Body of pancreas (tissue), 4 donors: Measurements from ENCODE around the gene ERBB4. TPM values are rescaled to one million over a fixed set of nuclear protein-coding genes. Genes with fewer than 3 reads are reported as not detected.

Experiments used
- ATAC-seq: fragments of 150-250 bp; one replicate; pipeline ENCODE4 v1.9.1; 2016
- DNase-seq, 4 donors: peaks; one replicate each; pipeline ENCODE4 v3.0.0-alpha.2; 2019
- H3K27ac ChIP-seq, 4 donors: fragments of 200-600 bp; sonication (generic); 1 replicate in 3 of 4; 2 replicates in 1 of 4; pipeline versions ENCODE4 v1.5.1 to v1.6.1; 2016 to 2019; ENCODE audit warnings: mild to moderate bottlenecking in 1 of 4, mixed read lengths in 1 of 4, moderate library complexity in 1 of 4
- H3K27me3 ChIP-seq, 2 donors: fragments of 200-600 bp; sonication (generic); one replicate each; pipeline ENCODE4 v1.6.0; 2016; ENCODE audit warnings: mild to moderate bottlenecking in 1 of 2
- H3K36me3 ChIP-seq, 2 donors: fragments of 200-600 bp; sonication (generic); replicated peaks in 1 of 2; 2 replicates each; pipeline ENCODE4 v1.5.1; 2016; ENCODE audit warnings: low read depth in 2 of 2; ENCODE audit not compliant: insufficient read depth in 1 of 2
- H3K4me1 ChIP-seq: fragments of 200-600 bp; sonication (generic); one replicate; pipeline ENCODE4 v1.6.0; 2016
- H3K4me3 ChIP-seq, 2 donors: fragments of 200-600 bp; sonication (generic); 1 replicate in 1 of 2; 2 replicates in 1 of 2; pipeline ENCODE4 v1.5.1; 2016 to 2019
- H3K9me3 ChIP-seq, 3 donors: fragments of 200-600 bp; sonication (generic); 1 replicate in 2 of 3; 2 replicates in 1 of 3; pipeline ENCODE4 v1.5.1; 2016
- POLR2A ChIP-seq, 3 donors: fragments of 450-650 bp; IDR thresholded peaks; one replicate each; pipeline ENCODE4 v1.6.1; 2016; ENCODE audit warnings: antibody characterized with exemption in 3 of 3, mild to moderate bottlenecking in 2 of 3
- WGBS, 2 donors: methylation state at CpG; one replicate each; pipeline ENCODE4 v1.1.5; 2017; 5-methylcytosine and 5-hydroxymethylcytosine counted together
- intact Hi-C: fragments of 100-400 bp; cut with DNase I; formaldehyde crosslinking; loops from one replicate; pipeline ENCODE4 v1.15.1; 2023
- total RNA-seq, 2 donors: library from RNA; depleted of rRNA; stranded (reverse); fragments of >200 nt; gene quantifications; one replicate each; pipeline ENCODE4 v1.1.0, GENCODE V29; 2016
- TF ChIP-seq, protein P1 (sequence below), 7 experiments: fragments of 450-650 bp in 4 of 7; fragments of 200-600 bp in 3 of 7; sonication (generic) in 3 of 7; IDR thresholded peaks; one replicate each; pipeline ENCODE4 v1.5.1; 2016 to 2019; ENCODE audit warnings: antibody characterized with exemption in 7 of 7

The ERBB4 gene
- total RNA-seq, 2 donors from 2014 or later = 1.6 to 4.4 TPM

DNA sequence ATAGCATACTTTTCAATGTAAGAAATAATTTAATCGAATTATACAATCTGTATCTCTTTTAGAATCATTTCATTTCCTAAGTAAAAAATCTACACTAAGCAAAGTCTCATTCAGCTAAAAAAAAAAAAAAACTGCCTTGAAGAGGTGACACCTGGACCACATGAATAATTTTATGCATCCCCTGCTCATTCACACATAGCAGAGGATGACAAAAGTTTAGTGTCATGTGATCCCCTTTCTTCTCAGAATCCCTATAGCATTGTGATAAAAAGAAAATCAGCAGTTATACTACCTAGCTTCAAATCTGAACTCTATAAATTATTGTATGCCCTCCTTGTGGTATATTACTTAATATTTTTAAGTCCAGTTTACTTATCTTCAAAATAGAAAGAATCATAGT lies 603.8 kb downstream of the ERBB4 start:
- WGBS, 2 donors = 43 to 48% methylated on average over 1 of the region's 1 CpG
- Histone ChIP-seq H3K4me3 (no peak overlapping the region), H3K27ac (no peak overlapping the region), H3K9me3 (no peaks in the 10 kb centered on the region), H3K27me3 (no peaks in the 10 kb centered on the region), H3K4me1 (no peaks in the 10 kb centered on the region), H3K36me3 (no peaks in the 10 kb centered on the region)
- no peak for TF ChIP-seq POLR2A (IDR thresholded peaks at IDR 0.05)
- TF ChIP-seq, protein P1, sequence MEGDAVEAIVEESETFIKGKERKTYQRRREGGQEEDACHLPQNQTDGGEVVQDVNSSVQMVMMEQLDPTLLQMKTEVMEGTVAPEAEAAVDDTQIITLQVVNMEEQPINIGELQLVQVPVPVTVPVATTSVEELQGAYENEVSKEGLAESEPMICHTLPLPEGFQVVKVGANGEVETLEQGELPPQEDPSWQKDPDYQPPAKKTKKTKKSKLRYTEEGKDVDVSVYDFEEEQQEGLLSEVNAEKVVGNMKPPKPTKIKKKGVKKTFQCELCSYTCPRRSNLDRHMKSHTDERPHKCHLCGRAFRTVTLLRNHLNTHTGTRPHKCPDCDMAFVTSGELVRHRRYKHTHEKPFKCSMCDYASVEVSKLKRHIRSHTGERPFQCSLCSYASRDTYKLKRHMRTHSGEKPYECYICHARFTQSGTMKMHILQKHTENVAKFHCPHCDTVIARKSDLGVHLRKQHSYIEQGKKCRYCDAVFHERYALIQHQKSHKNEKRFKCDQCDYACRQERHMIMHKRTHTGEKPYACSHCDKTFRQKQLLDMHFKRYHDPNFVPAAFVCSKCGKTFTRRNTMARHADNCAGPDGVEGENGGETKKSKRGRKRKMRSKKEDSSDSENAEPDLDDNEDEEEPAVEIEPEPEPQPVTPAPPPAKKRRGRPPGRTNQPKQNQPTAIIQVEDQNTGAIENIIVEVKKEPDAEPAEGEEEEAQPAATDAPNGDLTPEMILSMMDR (IDR thresholded peaks at IDR 0.05) = no peak
- intact Hi-C loops = no loop called here
- no peak for ATAC-seq
- no peak for DNase-seq

DNA sequence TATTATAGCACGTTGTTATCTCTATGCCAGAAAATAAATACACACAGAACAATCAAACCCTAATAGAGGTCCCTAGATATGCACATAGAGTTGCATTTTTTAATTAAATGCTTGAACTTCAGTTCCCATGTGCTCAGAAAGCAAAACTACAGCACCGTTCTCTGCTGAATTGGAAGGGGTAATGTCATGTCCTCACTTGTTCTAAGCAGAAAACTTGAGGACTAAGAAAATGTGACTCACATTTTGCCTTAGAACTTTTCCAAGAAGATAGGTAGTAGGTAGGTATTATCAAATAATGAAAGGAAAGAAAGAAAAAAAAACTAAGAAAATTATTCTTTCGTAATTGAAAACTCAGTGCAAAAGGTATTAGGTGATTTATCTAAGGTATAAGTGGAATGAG lies 607.3 kb downstream of the ERBB4 start:
- ATAC-seq (no peak), DNase-seq (no peak)
- H3K4me3 ChIP-seq = no peak overlapping the region
- no peak for TF ChIP-seq POLR2A (IDR thresholded peaks at IDR 0.05)
- TF ChIP-seq, protein P1 (IDR thresholded peaks at IDR 0.05) = no peak
- no peaks in the 10 kb centered on the region for H3K36me3 ChIP-seq
- no peaks in the 10 kb centered on the region for H3K4me1 ChIP-seq
- H3K27ac ChIP-seq = no peak overlapping the region
- 37 to 38% methylated on average over 3 of the region's 3 CpGs for WGBS, 2 donors
- no peaks in the 10 kb centered on the region for H3K9me3 ChIP-seq
- intact Hi-C loops = no loop called here
- no peaks in the 10 kb centered on the region for H3K27me3 ChIP-seq

DNA sequence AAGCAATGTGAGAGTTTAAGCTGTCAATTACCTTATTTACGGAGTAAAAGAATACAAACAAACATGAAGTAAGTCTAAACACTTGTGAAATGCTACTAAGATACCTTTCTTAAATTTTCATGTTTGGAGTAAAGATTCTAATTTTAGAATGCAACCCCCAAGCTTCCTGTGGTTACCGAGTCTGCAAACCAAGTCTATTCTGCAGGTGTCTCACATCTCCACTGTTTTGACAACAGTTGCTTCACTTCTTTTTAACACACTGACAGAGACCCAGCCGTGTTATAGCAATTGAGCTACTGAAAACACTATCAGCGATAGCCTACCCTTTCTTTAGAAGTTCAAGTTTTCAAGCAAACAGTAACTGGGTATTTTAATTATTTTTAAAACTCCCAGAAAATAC lies 608.3 kb downstream of the ERBB4 start:
- no peak overlapping the region for H3K4me3 ChIP-seq
- no peaks in the 10 kb centered on the region for H3K36me3 ChIP-seq
- no peak overlapping the region for H3K27ac ChIP-seq
- ATAC-seq = no peak
- DNase-seq = no peak
- no peaks in the 10 kb centered on the region for H3K27me3 ChIP-seq
- no peaks in the 10 kb centered on the region for H3K4me1 ChIP-seq
- 51 to 57% methylated on average over 4 of the region's 4 CpGs for WGBS, 2 donors
- intact Hi-C loops = no loop called here
- TF ChIP-seq, protein P1 (IDR thresholded peaks at IDR 0.05) = no peak
- no peak for TF ChIP-seq POLR2A (IDR thresholded peaks at IDR 0.05)
- H3K9me3 ChIP-seq = no peaks in the 10 kb centered on the region

DNA sequence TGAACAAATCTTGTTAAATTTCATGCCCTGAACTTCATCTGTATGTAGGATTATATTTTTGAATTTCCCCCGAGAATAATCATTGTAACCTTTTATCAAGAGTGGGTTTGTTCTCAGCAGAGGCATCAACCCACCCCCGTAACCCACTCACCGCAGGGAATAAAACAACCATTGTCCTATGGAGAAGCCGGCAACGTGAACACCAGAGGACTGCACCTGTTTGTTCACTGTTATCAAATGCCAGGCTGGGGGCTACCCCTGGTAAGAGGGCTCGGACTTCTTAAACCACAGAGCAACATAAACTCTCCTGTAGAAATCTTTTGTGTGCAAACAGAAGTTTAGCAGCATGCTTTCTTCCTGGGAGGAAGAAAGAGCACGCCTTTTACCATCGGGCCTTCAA lies 610.4 kb downstream of the ERBB4 start:
- H3K27ac ChIP-seq = no peak overlapping the region
- no peak for ATAC-seq
- no peak for DNase-seq
- WGBS, 2 donors = 66% methylated on average over 8 of the region's 8 CpGs
- H3K4me1 ChIP-seq = no peaks in the 10 kb centered on the region
- H3K36me3 ChIP-seq = no peaks in the 10 kb centered on the region
- no peak for TF ChIP-seq POLR2A (IDR thresholded peaks at IDR 0.05)
- TF ChIP-seq, protein P1 (IDR thresholded peaks at IDR 0.05) = no peak
- H3K9me3 ChIP-seq = no peaks in the 10 kb centered on the region
- H3K4me3 ChIP-seq = no peak overlapping the region
- intact Hi-C loops = no loop called here
- no peaks in the 10 kb centered on the region for H3K27me3 ChIP-seq

DNA sequence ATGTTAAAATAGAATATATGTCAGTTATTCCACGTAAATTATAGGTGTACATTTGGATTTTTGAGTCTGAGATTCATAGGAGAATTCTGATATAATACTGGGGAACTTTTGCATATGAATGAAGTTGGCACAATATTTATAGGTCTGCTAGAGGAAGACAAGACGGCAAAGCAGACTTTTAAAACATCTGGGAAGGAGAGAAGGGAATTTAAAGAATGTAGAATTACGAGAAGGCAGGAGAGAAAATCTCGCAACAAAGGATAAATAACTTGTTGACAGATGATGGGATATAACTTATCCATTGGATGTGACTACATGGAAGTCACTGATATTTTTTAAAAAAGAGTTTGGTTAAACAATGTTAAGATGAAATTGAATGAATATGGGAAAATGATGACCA lies 615.6 kb downstream of the ERBB4 start:
- intact Hi-C loops = no loop called here
- Histone ChIP-seq H3K4me3 (no peak overlapping the region), H3K36me3 (no peaks in the 10 kb centered on the region), H3K27me3 (no peaks in the 10 kb centered on the region), H3K27ac (no peak overlapping the region), H3K9me3 (no peaks in the 10 kb centered on the region), H3K4me1 (no peaks in the 10 kb centered on the region)
- TF ChIP-seq, protein P1 (IDR thresholded peaks at IDR 0.05) = no peak
- no peak for TF ChIP-seq POLR2A (IDR thresholded peaks at IDR 0.05)
- ATAC-seq (no peak), DNase-seq (no peak)
- 60 to 74% methylated on average over 4 of the region's 4 CpGs for WGBS, 2 donors
